ENCODE measurements around the gene FOXD4L1. TPM values are rescaled to one million over a fixed set of nuclear protein-coding genes. Genes with fewer than 3 reads are reported as not detected.
A peak's percentile ranks its signal among the peaks of the same experiment; 100 is the strongest.
"Not testable (repeated sequence)": the region's sequence is repeated elsewhere in the genome, so short reads cannot be mapped to it uniquely, and the experiment has no call there.

Gene FOXD4L1
- total and polyA plus RNA-seq, 2 experiments from 2014 or later: 1.2 TPM; not detected in 1

- Histone ChIP-seq H3K27me3 (peaks cover 43% of the 10 kb centered on the region), H3K4me3 (peak overlapping the region; percentile 44)
- DNase-seq (ENCODE audit: low read depth in 1 of 2, low spot score in 1 of 2): peak; percentile 38 to 46
- not testable (repeated sequence) for H3K4me1 ChIP-seq (ENCODE audit: low read depth); H3K36me3 ChIP-seq; H3K27ac ChIP-seq; H3K9me3 ChIP-seq (ENCODE audit: low read depth)
Observed at GRCh38 chr2:113541204-113541975, 42.9 kb downstream of the FOXD4L1 start.

GRCh38 chr2:113541976-113542485 is 43.6 kb downstream of the FOXD4L1 start:
- DNase-seq (ENCODE audit: low read depth in 1 of 2, low spot score in 1 of 2): peak in 1 of 2 donors; percentile 0
- not testable (repeated sequence) for H3K27ac ChIP-seq; H3K9me3 ChIP-seq (ENCODE audit: low read depth); H3K4me1 ChIP-seq (ENCODE audit: low read depth); H3K36me3 ChIP-seq
- peaks cover 39% of the 10 kb centered on the region for H3K27me3 ChIP-seq
- peak overlapping the region; percentile 44 for H3K4me3 ChIP-seq

GRCh38 chr2:113542529-113542928 is 44.1 kb downstream of the FOXD4L1 start:
- not testable (repeated sequence) for H3K4me3 ChIP-seq; DNase-seq (ENCODE audit: low read depth in 1 of 2, low spot score in 1 of 2); H3K36me3 ChIP-seq; H3K9me3 ChIP-seq (ENCODE audit: low read depth); H3K4me1 ChIP-seq (ENCODE audit: low read depth); H3K27ac ChIP-seq
- peaks cover 39% of the 10 kb centered on the region for H3K27me3 ChIP-seq

Other genes starting within 250 kb of the FOXD4L1 start
- gene PAX8, start 219.7 kb upstream of the FOXD4L1 start, total RNA-seq: not detected in 2 replicates
- gene PAX8, start 219.7 kb upstream of the FOXD4L1 start, polyA plus RNA-seq: not detected in 2 replicates
- gene ZNG1B, start 61.0 kb upstream of the FOXD4L1 start, total RNA-seq: 48.0 and 61.1 TPM in 2 replicates
- 94.7 and 138 TPM in 2 replicates for gene ZNG1B, start 61.0 kb upstream of the FOXD4L1 start, polyA plus RNA-seq
- gene RABL2A, start 128.6 kb downstream of the FOXD4L1 start, total RNA-seq: 20.9 and 25.7 TPM in 2 replicates
- 31.7 and 33.6 TPM in 2 replicates for gene RABL2A, start 128.6 kb downstream of the FOXD4L1 start, polyA plus RNA-seq

All from cardiac muscle cell (in vitro differentiated cells and primary cell).